SK-N-SH (cell line): ENCODE results near the gene FAM199X. TPM values are rescaled to one million over a fixed set of nuclear protein-coding genes. Genes with fewer than 3 reads are reported as not detected.

Experiments used
- CTCF ChIA-PET: fragments of 300-600, 350-600 bp; formaldehyde crosslinking; extraction: SDS; loops from one replicate; lab custom pipeline; 2021; lab: Yijun Ruan, JAX
- POLR2A ChIA-PET: fragments of 350-600 bp; sonication (Branson Sonifier 250); formaldehyde crosslinking; extraction: SDS; loops from one replicate; lab custom pipeline; 2020; ENCODE audit warnings: antibody characterized with exemption, inconsistent platforms; lab: Yijun Ruan, JAX
- DNase-seq: peaks from one replicate; pipeline ENCODE4 v3.0.0; 2012
- H2AFZ ChIP-seq: fragments of 200-600 bp; sonication (generic); 2 replicates; pipeline ENCODE4 v1.8.1; 2016; ENCODE audit warnings: antibody characterized with exemption, mild to moderate bottlenecking, low read depth
- H3F3A ChIP-seq: fragments of 200-600 bp; sonication (generic); replicated peaks from 2 replicates; pipeline ENCODE3; 2016; ENCODE audit warnings: antibody characterized with exemption, mild to moderate bottlenecking; ENCODE audit not compliant: insufficient read depth
- H3K27ac ChIP-seq, 2 experiments: fragments of 200-500 bp in 1 of 2; fragments of 200-600 bp in 1 of 2; sonication (Bioruptor generic) in 1 of 2; sonication (generic), shearing (Covaris generic) in 1 of 2; 2 replicates each; pipeline versions ENCODE4 v1.5.1 to v1.6.1; 2014 to 2016; ENCODE audit warnings: low read depth in 2 of 2, inconsistent platforms in 1 of 2, low read length in 1 of 2, mild to moderate bottlenecking in 1 of 2, mixed read lengths in 1 of 2
- H3K27me3 ChIP-seq: fragments of 200-600 bp; sonication (generic), shearing (Covaris generic); 2 replicates; pipeline ENCODE4 v1.6.1; 2016; ENCODE audit warnings: mixed run types; ENCODE audit not compliant: insufficient read depth
- H3K36me3 ChIP-seq, 2 experiments: fragments of 200-500 bp in 1 of 2; fragments of 200-600 bp in 1 of 2; sonication (Bioruptor generic) in 1 of 2; sonication (generic) in 1 of 2; replicated peaks in 1 of 2; 2 replicates each; pipeline versions ENCODE3 to v1.5.1; 2014 to 2016; ENCODE audit warnings: low read length in 1 of 2, mild to moderate bottlenecking in 1 of 2; ENCODE audit not compliant: insufficient read depth in 2 of 2, control insufficient read depth in 1 of 2
- H3K4me1 ChIP-seq, 2 experiments: fragments of 200-500 bp in 1 of 2; fragments of 200-600 bp in 1 of 2; sonication (Bioruptor generic) in 1 of 2; sonication (generic), shearing (Covaris generic) in 1 of 2; 2 replicates each; pipeline versions ENCODE4 v1.5.1 to v1.6.1; 2014 to 2016; ENCODE audit warnings: low read depth in 1 of 2, low read length in 1 of 2, mixed run types in 1 of 2; ENCODE audit not compliant: insufficient read depth in 2 of 2, control insufficient read depth in 1 of 2
- H3K4me2 ChIP-seq: fragments of 200-600 bp; sonication (generic), shearing (Covaris generic); 2 replicates; pipeline ENCODE4 v1.6.1; 2017; ENCODE audit warnings: mixed run types
- H3K4me3 ChIP-seq, 2 experiments: fragments of 200-500 bp in 1 of 2; fragments of 200-600 bp in 1 of 2; sonication (Bioruptor generic) in 1 of 2; sonication (generic), shearing (Covaris generic) in 1 of 2; 2 replicates each; pipeline versions ENCODE4 v1.5.1 to v1.8.1; 2014 to 2016; ENCODE audit warnings: low read depth in 2 of 2, inconsistent platforms in 1 of 2, low read length in 1 of 2, mild to moderate bottlenecking in 1 of 2, mixed read lengths in 1 of 2, moderate library complexity in 1 of 2
- H3K79me2 ChIP-seq: fragments of 200-600 bp; sonication (generic); 2 replicates; pipeline ENCODE4 v1.8.1; 2017; ENCODE audit warnings: mild to moderate bottlenecking; ENCODE audit not compliant: insufficient read depth
- H3K9ac ChIP-seq: fragments of 200-600 bp; sonication (generic); 2 replicates; pipeline ENCODE4 v1.6.1; 2017; ENCODE audit warnings: mixed run types
- H3K9me2 ChIP-seq: fragments of 200-600 bp; sonication (generic); 2 replicates; pipeline ENCODE4 v1.6.1; 2017; ENCODE audit warnings: mixed run types
- H3K9me3 ChIP-seq: fragments of 200-600 bp; sonication (generic); 2 replicates; pipeline ENCODE4 v1.6.1; 2017; ENCODE audit warnings: mixed run types, mild to moderate bottlenecking, moderate library complexity
- H4K20me1 ChIP-seq: fragments of 200-600 bp; sonication (generic); 2 replicates; pipeline ENCODE4 v1.6.1; 2017; ENCODE audit warnings: mild to moderate bottlenecking, mixed run types; ENCODE audit not compliant: insufficient read depth
- CHD2 ChIP-seq: fragments of 150-350 bp; IDR thresholded peaks from 2 replicates; pipeline ENCODE4 v1.6.1; 2018; ENCODE audit warnings: low read length; ENCODE audit not compliant: partially characterized antibody
- FOSL2 ChIP-seq: IDR thresholded peaks from 2 replicates; pipeline ENCODE4 v1.4.0; 2012; ENCODE audit warnings: low read depth, mild to moderate bottlenecking, moderate library complexity, borderline replicate concordance
- MXI1 ChIP-seq: IDR thresholded peaks from 2 replicates; pipeline ENCODE4 v1.6.1; 2012; ENCODE audit warnings: mild to moderate bottlenecking, low read depth, low read length, improper control_type of control experiment
- POLR2AphosphoS5 ChIP-seq: IDR thresholded peaks from 2 replicates; pipeline ENCODE4 v1.6.1; 2012; ENCODE audit warnings: low read depth, low read length
- RAD21 ChIP-seq: IDR thresholded peaks from 2 replicates; pipeline ENCODE4 v1.6.1; 2012; ENCODE audit warnings: mild to moderate bottlenecking, low read length
- RCOR1 ChIP-seq: fragments of 150-350 bp; IDR thresholded peaks from 2 replicates; pipeline ENCODE4 v1.6.1; 2017; ENCODE audit warnings: antibody characterized with exemption, low read length
- RFX5 ChIP-seq: IDR thresholded peaks from 2 replicates; pipeline ENCODE4 v1.6.1; 2012; ENCODE audit warnings: mild to moderate bottlenecking, improper control_type of control experiment, low read length
- RXRA ChIP-seq: IDR thresholded peaks from 2 replicates; pipeline ENCODE4 v1.4.0; 2012; ENCODE audit warnings: low read depth, mild to moderate bottlenecking, borderline replicate concordance
- SMC3 ChIP-seq: IDR thresholded peaks from 2 replicates; pipeline ENCODE4 v1.6.1; 2012; ENCODE audit warnings: low read depth, low read length, improper control_type of control experiment
- TEAD4 ChIP-seq: IDR thresholded peaks from 2 replicates; pipeline ENCODE4 v1.4.0; 2012; ENCODE audit warnings: mild to moderate bottlenecking, borderline replicate concordance; ENCODE audit not compliant: insufficient read depth
- YY1 ChIP-seq: IDR thresholded peaks from 2 replicates; pipeline ENCODE4 v1.4.0; 2012; ENCODE audit warnings: low read depth, mild to moderate bottlenecking
- WGBS: methylation state at CpG from one replicate; pipeline ENCODE4 v1.1.6; 2017; ENCODE audit warnings: low lambda C conversion rate; 5-methylcytosine and 5-hydroxymethylcytosine counted together
- polyA plus RNA-seq, 3 experiments: library from polyadenylated mRNA; depleted of rRNA; stranded (reverse); fragments of >200 nt; gene quantifications; 2 replicates each; pipeline ENCODE4 v1.2.3, GENCODE V29; 2012
- TF ChIP-seq, protein P1 (sequence below): fragments of 200-600 bp; sonication (generic); IDR thresholded peaks from 2 replicates; pipeline ENCODE4 v1.6.1; 2017; ENCODE audit warnings: antibody characterized with exemption, mild to moderate bottlenecking, moderate library complexity
- TF ChIP-seq, protein P2 (sequence below): IDR thresholded peaks from 2 replicates; pipeline ENCODE4; 2012

The FAM199X gene
- polyA plus RNA-seq, 1 of the 3 experiments (the other 2 are of a cell fraction): 2.2 TPM

DNA sequence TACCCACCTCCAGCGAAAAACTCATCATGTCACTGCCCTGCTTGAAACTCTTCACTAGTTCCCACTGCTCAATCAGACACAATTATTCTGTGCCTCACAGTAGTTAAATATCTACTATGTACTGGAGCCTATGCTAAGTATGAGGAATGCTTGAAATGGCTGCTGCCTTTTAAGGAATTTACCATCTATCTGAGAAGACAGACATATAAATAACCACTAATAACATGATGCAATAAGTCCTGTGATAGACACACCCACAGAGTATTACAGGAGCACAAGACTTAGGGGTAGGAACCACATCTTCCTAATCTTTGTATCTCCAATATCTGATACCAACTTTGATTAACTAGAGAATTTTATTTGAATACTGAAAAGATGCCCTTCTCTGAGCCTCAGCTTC lies 30.6 kb upstream of the FAM199X start:
- DNase-seq: no peak
- ChIA-PET CTCF (interaction anchor here (0.6 to 2.1 kb wide), 21 partner anchors 8 to 358 kb away, joined by 3 to 11 read pairs (median 4); partner anchors contain the start of genes SLC25A53 and ZCCHC18), POLR2A (no interaction called here)
- Histone ChIP-seq H3F3A (peaks cover 4% of the 10 kb centered on the region), H3K36me3 (peaks cover 0 to 1% of the 10 kb centered on the region in 2 experiments), H3K4me2 (no peak overlapping the region), H3K9me2 (no peaks in the 10 kb centered on the region), H3K9me3 (no peaks in the 10 kb centered on the region), H4K20me1 (no peaks in the 10 kb centered on the region), H3K4me1 (no peaks in the 10 kb centered on the region), H3K27me3 (no peaks in the 10 kb centered on the region), H3K27ac (no peak overlapping the region), H3K9ac (no peak overlapping the region), H3K79me2 (no peaks in the 10 kb centered on the region), H2AFZ (no peak overlapping the region), H3K4me3 (no peak overlapping the region)
- TF ChIP-seq TEAD4 (no peak), RCOR1 (no peak), RXRA (no peak), YY1 (no peak), FOSL2 (no peak), POLR2AphosphoS5 (no peak)
- TF ChIP-seq, protein P1, sequence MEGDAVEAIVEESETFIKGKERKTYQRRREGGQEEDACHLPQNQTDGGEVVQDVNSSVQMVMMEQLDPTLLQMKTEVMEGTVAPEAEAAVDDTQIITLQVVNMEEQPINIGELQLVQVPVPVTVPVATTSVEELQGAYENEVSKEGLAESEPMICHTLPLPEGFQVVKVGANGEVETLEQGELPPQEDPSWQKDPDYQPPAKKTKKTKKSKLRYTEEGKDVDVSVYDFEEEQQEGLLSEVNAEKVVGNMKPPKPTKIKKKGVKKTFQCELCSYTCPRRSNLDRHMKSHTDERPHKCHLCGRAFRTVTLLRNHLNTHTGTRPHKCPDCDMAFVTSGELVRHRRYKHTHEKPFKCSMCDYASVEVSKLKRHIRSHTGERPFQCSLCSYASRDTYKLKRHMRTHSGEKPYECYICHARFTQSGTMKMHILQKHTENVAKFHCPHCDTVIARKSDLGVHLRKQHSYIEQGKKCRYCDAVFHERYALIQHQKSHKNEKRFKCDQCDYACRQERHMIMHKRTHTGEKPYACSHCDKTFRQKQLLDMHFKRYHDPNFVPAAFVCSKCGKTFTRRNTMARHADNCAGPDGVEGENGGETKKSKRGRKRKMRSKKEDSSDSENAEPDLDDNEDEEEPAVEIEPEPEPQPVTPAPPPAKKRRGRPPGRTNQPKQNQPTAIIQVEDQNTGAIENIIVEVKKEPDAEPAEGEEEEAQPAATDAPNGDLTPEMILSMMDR: no peak
- 29% methylated on average over 1 of the region's 1 CpG for WGBS

DNA sequence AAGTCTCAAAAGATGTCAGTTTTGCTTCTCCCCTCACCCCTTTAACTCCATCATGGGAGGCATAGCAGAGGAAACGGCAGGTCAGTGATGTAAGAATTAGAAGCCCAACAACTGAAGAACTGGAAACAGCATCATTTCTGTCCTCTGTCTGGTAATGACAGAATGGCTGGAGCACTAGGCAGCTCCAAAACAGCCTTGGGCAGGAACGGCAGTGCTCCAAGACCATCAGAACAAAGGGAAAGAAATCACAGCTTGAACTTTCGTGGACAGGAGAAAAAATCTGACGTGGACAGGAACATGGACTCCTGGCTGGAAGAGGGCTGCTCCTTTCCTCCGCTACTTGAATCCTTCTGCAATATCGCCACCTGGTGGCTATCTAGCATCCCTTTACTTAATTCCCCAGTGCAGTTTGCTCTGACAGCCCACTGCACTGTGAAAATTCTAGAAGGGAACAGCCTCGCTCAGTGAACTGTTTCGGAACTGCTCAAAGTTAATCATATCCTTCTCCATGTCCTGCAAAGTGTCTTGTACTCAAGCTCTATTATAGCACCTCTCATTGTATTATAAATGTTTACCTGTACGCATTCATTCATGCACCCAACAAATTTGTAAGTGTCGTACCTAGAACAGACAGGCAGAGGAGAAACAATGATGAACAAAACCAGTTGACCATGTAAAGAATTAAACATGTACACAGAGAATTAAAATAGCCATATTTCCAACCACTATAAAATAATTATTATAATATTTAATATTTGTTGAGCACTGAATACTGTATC lies 29.8 kb upstream of the FAM199X start:
- H3K9me2 ChIP-seq: no peaks in the 10 kb centered on the region
- H3K9ac ChIP-seq: peak overlapping the region; percentile 41; the same call in 1 of the 2 replicates
- DNase-seq: peak; percentile 62
- H2AFZ ChIP-seq: peak overlapping the region; percentile 75; the same call in 1 of the 2 replicates
- H3F3A ChIP-seq: peaks cover 4% of the 10 kb centered on the region
- H3K4me1 ChIP-seq: no peaks in the 10 kb centered on the region
- no peaks in the 10 kb centered on the region for H3K9me3 ChIP-seq
- ChIA-PET CTCF (interaction anchor here (0.6 to 2.1 kb wide), 23 partner anchors 8 to 359 kb away, joined by 3 to 11 read pairs (median 4); partner anchors contain the start of genes SLC25A53 and ZCCHC18), POLR2A (no interaction called here)
- H3K4me2 ChIP-seq: peak overlapping the region; percentile 66
- no peaks in the 10 kb centered on the region for H4K20me1 ChIP-seq
- WGBS: 13% methylated on average over 10 of the region's 10 CpGs
- TF ChIP-seq YY1: peak; percentile 26; the same call in 1 of the 2 replicates
- peak; percentile 81 for TF ChIP-seq RAD21
- TF ChIP-seq, protein P2, sequence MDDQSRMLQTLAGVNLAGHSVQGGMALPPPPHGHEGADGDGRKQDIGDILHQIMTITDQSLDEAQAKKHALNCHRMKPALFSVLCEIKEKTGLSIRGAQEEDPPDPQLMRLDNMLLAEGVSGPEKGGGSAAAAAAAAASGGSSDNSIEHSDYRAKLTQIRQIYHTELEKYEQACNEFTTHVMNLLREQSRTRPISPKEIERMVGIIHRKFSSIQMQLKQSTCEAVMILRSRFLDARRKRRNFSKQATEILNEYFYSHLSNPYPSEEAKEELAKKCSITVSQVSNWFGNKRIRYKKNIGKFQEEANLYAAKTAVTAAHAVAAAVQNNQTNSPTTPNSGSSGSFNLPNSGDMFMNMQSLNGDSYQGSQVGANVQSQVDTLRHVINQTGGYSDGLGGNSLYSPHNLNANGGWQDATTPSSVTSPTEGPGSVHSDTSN: no peak
- TF ChIP-seq CHD2: peak; percentile 31
- TF ChIP-seq RFX5: no peak
- 0 out of 2 replicates have a peak, but pooled peaks have one; percentile 43 for TF ChIP-seq MXI1
- no peak for TF ChIP-seq TEAD4
- TF ChIP-seq, protein P1: peak; percentile 80
- peak; percentile 74 for TF ChIP-seq SMC3
- no peaks in the 10 kb centered on the region for H3K36me3 ChIP-seq
- no peaks in the 10 kb centered on the region for H3K27me3 ChIP-seq
- peak overlapping the region; percentile 48 to 58 for H3K4me3 ChIP-seq
- H3K27ac ChIP-seq: peak overlapping the region in 1 of 2 experiments; percentile 36; a peak in 1 of 4 replicates
- no peaks in the 10 kb centered on the region for H3K79me2 ChIP-seq
